OCI-LY1 (cell line): ENCODE data around the gene ZNF3.

Experiments used
- CTCF ChIP-seq: fragments of 200-600 bp; sonication (generic), shearing (Covaris generic); IDR thresholded peaks from 2 replicates; pipeline ENCODE4 v1.5.1; 2017; ENCODE audit warnings: mild to moderate bottlenecking, antibody characterized with exemption, low read length, moderate library complexity, mixed read lengths
- EZH2 ChIP-seq: fragments of 200-600 bp; sonication (generic), shearing (Covaris generic); IDR thresholded peaks from 2 replicates; pipeline ENCODE4 v1.8.0; 2017; ENCODE audit warnings: borderline replicate concordance, mixed run types, mild to moderate bottlenecking, antibody characterized with exemption, low read length, moderate library complexity, mixed read lengths

- no peak for TF ChIP-seq CTCF
- TF ChIP-seq EZH2: no peak
These were observed 1.5 kb upstream of the ZNF3 start for GRCh38 chr7:100082978-100083377.
